GM12878 (cell line): Measurements from ENCODE around the gene MTFR1L. TPM values are rescaled to one million over a fixed set of nuclear protein-coding genes. Genes with fewer than 3 reads are reported as not detected.

Experiments used
- ATAC-seq: fragments of 200-7000 bp; cut with Tn5 transposase; 3 replicates; pipeline ENCODE4 v1.9.1; 2020; ENCODE audit warnings: mild to moderate bottlenecking, moderate library complexity
- BruUV-seq: library from RNA; stranded (reverse); fragments of 400-500 nt; replicated peaks from 2 replicates; lab custom pipeline; 2021; lab: Mats Ljungman, UMichigan
- CTCF ChIA-PET: fragments of 300-600 bp; sonication (Branson Sonifier 250); formaldehyde crosslinking; extraction: SDS; loops from one replicate; lab custom pipeline; 2021; ENCODE audit warnings: inconsistent platforms; lab: Yijun Ruan, JAX
- POLR2A ChIA-PET: fragments of 350-600 bp; formaldehyde crosslinking; extraction: SDS; loops from one replicate; lab custom pipeline; 2021; ENCODE audit warnings: inconsistent platforms; lab: Charles Lee
- RAD21 ChIA-PET: fragments of 300-600 bp; sonication (Branson Sonifier 250); formaldehyde crosslinking; loops from one replicate; lab custom pipeline; 2023; ENCODE audit warnings: antibody characterized with exemption; ENCODE audit not compliant: unreplicated experiment; lab: Charles Lee
- SMC1A ChIA-PET: fragments of 300-600 bp; sonication (Branson Sonifier 250); formaldehyde crosslinking; loops from one replicate; lab custom pipeline; 2023; ENCODE audit not compliant: unreplicated experiment, uncharacterized antibody; lab: Charles Lee
- DNase-seq: peaks from one replicate; pipeline ENCODE4 v3.0.0-alpha.2; 2011; ENCODE audit warnings: low read depth, low spot score
- FAIRE-seq: peaks from 3 replicates; lab custom pipeline; 2011; peaks lifted over from hg19 to GRCh38; lab: Jason Lieb, UNC
- H2AFZ ChIP-seq: 2 replicates; pipeline ENCODE4 v1.6.0; 2011; ENCODE audit warnings: low read depth, low read length, control low read depth; ENCODE audit not compliant: control insufficient read depth
- H3K27ac ChIP-seq: 2 replicates; pipeline ENCODE4 v1.5.1; 2011; ENCODE audit warnings: control low read depth; ENCODE audit not compliant: control insufficient read depth, insufficient read depth
- H3K27me3 ChIP-seq, 2 experiments: replicated peaks in 1 of 2; 2 replicates each; pipeline versions ENCODE4 v1.6.0 to v1.6.1; 2011; ENCODE audit warnings: low read length in 1 of 2; ENCODE audit not compliant: control insufficient read depth in 2 of 2, insufficient read depth in 2 of 2
- H3K36me3 ChIP-seq, 2 experiments: 2 replicates each; pipeline ENCODE4 v1.5.1; 2011; ENCODE audit warnings: low read length in 1 of 2; ENCODE audit not compliant: control insufficient read depth in 2 of 2, insufficient read depth in 2 of 2
- H3K4me1 ChIP-seq: 2 replicates; pipeline ENCODE4 v1.6.1; 2011; ENCODE audit warnings: mild to moderate bottlenecking, low read length, moderate library complexity, mixed read lengths; ENCODE audit not compliant: control insufficient read depth, insufficient read depth
- H3K4me2 ChIP-seq: 2 replicates; pipeline ENCODE4 v1.6.0; 2011; ENCODE audit warnings: control low read depth; ENCODE audit not compliant: control insufficient read depth, insufficient read depth
- H3K4me3 ChIP-seq: fragments of 200-600 bp; sonication (generic); 2 replicates; pipeline ENCODE4 v1.5.1; 2016
- H3K79me2 ChIP-seq: 2 replicates; pipeline ENCODE4 v1.6.0; 2011; ENCODE audit warnings: low read length; ENCODE audit not compliant: control insufficient read depth, insufficient read depth
- H3K9ac ChIP-seq: 2 replicates; pipeline ENCODE4 v1.8.0; 2011; ENCODE audit warnings: low read length, control low read depth, mixed read lengths; ENCODE audit not compliant: control insufficient read depth, insufficient read depth
- H3K9me3 ChIP-seq: replicated peaks from 3 replicates; pipeline ENCODE4 v1.5.1; 2011; ENCODE audit warnings: mild to moderate bottlenecking, low read length; ENCODE audit not compliant: control insufficient read depth, insufficient read depth
- H4K20me1 ChIP-seq: 2 replicates; pipeline ENCODE4 v1.6.0; 2011; ENCODE audit not compliant: control insufficient read depth, insufficient read depth
- CBFB ChIP-seq: IDR thresholded peaks from 2 replicates; pipeline ENCODE4 v1.6.1; 2016; ENCODE audit warnings: antibody characterized with exemption, low read depth
- ETV6 ChIP-seq, 2 experiments: fragments of 450-650 bp in 1 of 2; IDR thresholded peaks in 1 of 2; conservative IDR thresholded peaks in 1 of 2; 2 replicates each; pipeline ENCODE4 v1.6.1; 2014; ENCODE audit warnings: antibody characterized with exemption in 1 of 2, borderline replicate concordance in 1 of 2, low read depth in 1 of 2, mild to moderate bottlenecking in 1 of 2, moderate library complexity in 1 of 2
- HDAC2 ChIP-seq: fragments of 200-600 bp; sonication (generic); IDR thresholded peaks from 2 replicates; pipeline ENCODE4 v1.6.1; 2017
- SIX5 ChIP-seq: IDR thresholded peaks from 2 replicates; pipeline ENCODE4 v1.6.1; 2011; ENCODE audit warnings: mild to moderate bottlenecking, low read depth, low read length, moderate library complexity; ENCODE audit not compliant: severe bottlenecking
- ZNF274 ChIP-seq: IDR thresholded peaks from one replicate; pipeline ENCODE4 v1.8.0; 2011; ENCODE audit not compliant: insufficient read length, insufficient read depth
- ZSCAN29 ChIP-seq: fragments of 450-650 bp; IDR thresholded peaks from 2 replicates; pipeline ENCODE4 v1.6.1; 2017; ENCODE audit warnings: mild to moderate bottlenecking, moderate library complexity
- WGBS: methylation state at CpG from one replicate; pipeline ENCODE4 v1.1.6; 2016; ENCODE audit warnings: low lambda C conversion rate; ENCODE audit not compliant: insufficient replicate concordance, insufficient coverage; ENCODE audit errors: missing lambda C conversion rate; 5-methylcytosine and 5-hydroxymethylcytosine counted together
- in situ Hi-C: fragments of 300-500 bp; cut with MboI; formaldehyde crosslinking; loops from 9 replicates; pipeline ENCODE4 v1.14.3; 2018; ENCODE audit warnings: mixed read lengths
- intact Hi-C: fragments of 100-400 bp; cut with micrococcal nuclease; formaldehyde crosslinking; loops from one replicate; pipeline ENCODE4 v1.14.2; 2022; ENCODE audit not compliant: unreplicated experiment
- polyA plus RNA-seq, 11 experiments: library from polyadenylated mRNA; depleted of rRNA in 4 of 11; unstranded in 6 of 11; stranded (reverse) in 5 of 11; fragments of >200 nt; fragmentation: Nextera tagmentation in 4 of 11; fragmentation: Illumina TruSeq in 1 of 11; extraction: Ambion mirVana in 4 of 11; extraction: Trizol in 1 of 11; gene quantifications; 1 replicate in 1 of 11; 2 replicates in 10 of 11; pipeline versions ENCODE4 v1.2.1 to v1.2.3, GENCODE V29; 2011 to 2016; ENCODE audit warnings: inconsistent platforms in 2 of 11, missing spikeins in 2 of 11, low read depth in 1 of 11
- small RNA-seq: library from RNA; depleted of rRNA; stranded (forward); fragments of <200 nt; gene quantifications from one replicate; pipeline ENCODE3, GENCODE V24; 2014
- total RNA-seq, 4 experiments: library from RNA; depleted of rRNA in 3 of 4; stranded (reverse); fragments of >200 nt in 3 of 4; fragmentation: Illumina TruSeq in 1 of 4; extraction: Trizol in 1 of 4; gene quantifications; 2 replicates each; pipeline versions ENCODE4 v1.2.1 to v1.2.3, GENCODE V29; 2013 to 2021
- TF ChIP-seq, protein P1 (sequence below): fragments of 450-650 bp; IDR thresholded peaks from 2 replicates; pipeline ENCODE4 v1.6.1; 2017; ENCODE audit warnings: borderline replicate concordance

Gene MTFR1L
- total and polyA plus RNA-seq, 10 of the 15 experiments (the other 5 are each of a cell fraction or from before 2014, with no cell fraction given): 16.9 to 44.2 (median 30.3) TPM

DNA sequence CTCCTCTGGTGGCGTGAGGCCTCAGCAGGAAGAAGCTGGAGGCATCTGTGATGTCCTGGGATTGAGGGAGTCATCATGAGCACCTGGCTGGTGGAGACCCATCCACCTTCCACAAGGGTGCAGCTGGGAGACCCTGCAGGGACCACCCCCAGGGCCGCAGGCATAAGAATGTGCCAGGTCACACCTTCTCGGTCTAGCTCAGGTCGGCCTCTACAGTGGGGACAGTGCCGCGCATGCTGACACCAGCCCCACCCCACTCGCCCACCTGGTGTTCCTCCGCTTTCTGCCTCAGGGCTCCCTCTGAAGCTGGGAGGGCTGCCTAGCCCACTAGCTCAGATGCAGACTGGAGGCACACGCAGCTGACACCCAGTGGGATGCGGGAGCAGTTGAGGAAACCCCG, 61.5 kb downstream of the MTFR1L start:
- no TSS peak for BruUV-seq
- in situ Hi-C loops: no loop called here
- ChIA-PET SMC1A (interaction anchor here (0.6 to 1.4 kb wide), 2 partner anchors 15 to 37 kb away, joined by 4 to 5 read pairs; no protein-coding TSS in a partner anchor), RAD21 (no interaction called here), CTCF (interaction anchor here (1.0 kb wide), 1 partner anchor 130 kb away, joined by 3 read pairs; no protein-coding TSS in a partner anchor), POLR2A (no interaction called here)
- no peaks in the 10 kb centered on the region for H3K36me3 ChIP-seq
- H4K20me1 ChIP-seq: no peaks in the 10 kb centered on the region
- no peaks in the 10 kb centered on the region for H3K79me2 ChIP-seq
- no peak for ATAC-seq
- TF ChIP-seq SIX5: no peak
- no peak for TF ChIP-seq ETV6 (conservative IDR thresholded peaks at IDR 0.05 in 1 of 2, IDR thresholded peaks at IDR 0.05 in 1 of 2; ENCODE audit: borderline replicate concordance in 1 of 2, low read depth in 1 of 2)
- TF ChIP-seq ZSCAN29: no peak
- no peak for TF ChIP-seq HDAC2
- TF ChIP-seq, protein P1, sequence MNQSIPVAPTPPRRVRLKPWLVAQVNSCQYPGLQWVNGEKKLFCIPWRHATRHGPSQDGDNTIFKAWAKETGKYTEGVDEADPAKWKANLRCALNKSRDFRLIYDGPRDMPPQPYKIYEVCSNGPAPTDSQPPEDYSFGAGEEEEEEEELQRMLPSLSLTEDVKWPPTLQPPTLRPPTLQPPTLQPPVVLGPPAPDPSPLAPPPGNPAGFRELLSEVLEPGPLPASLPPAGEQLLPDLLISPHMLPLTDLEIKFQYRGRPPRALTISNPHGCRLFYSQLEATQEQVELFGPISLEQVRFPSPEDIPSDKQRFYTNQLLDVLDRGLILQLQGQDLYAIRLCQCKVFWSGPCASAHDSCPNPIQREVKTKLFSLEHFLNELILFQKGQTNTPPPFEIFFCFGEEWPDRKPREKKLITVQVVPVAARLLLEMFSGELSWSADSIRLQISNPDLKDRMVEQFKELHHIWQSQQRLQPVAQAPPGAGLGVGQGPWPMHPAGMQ: no peak
- TF ChIP-seq CBFB: no peak
- TF ChIP-seq ZNF274: no peak
- no peak overlapping the region for H3K4me3 ChIP-seq
- H2AFZ ChIP-seq: no peak overlapping the region
- no peak overlapping the region for H3K27ac ChIP-seq
- H3K9me3 ChIP-seq: no peaks in the 10 kb centered on the region
- intact Hi-C loops: no loop called here
- WGBS: 69% methylated on average over 10 of the region's 11 CpGs
- no peak overlapping the region for H3K9ac ChIP-seq
- H3K4me2 ChIP-seq: no peak overlapping the region
- DNase-seq: no peak
- no peaks in the 10 kb centered on the region; a peak in 1 of 4 replicates for H3K27me3 ChIP-seq
- no peak for FAIRE-seq
- no peaks in the 10 kb centered on the region for H3K4me1 ChIP-seq

Small RNA genes lying within 50 kb of the gene (small RNA-seq; reads per million reads assigned to genes)
- gene RF00019: not detected

Other genes with a start within 250 kb of the MTFR1L start
Only the 7 nearest of the 9 such genes appear.
- gene MAN1C1, start 203.2 kb upstream of the MTFR1L start, total RNA-seq (2014; rRNA removed): 0.23 TPM in 1 of 2 replicates, not detected in the other
- 0.09 and 0.22 TPM in 2 replicates for gene MAN1C1, start 203.2 kb upstream of the MTFR1L start, total RNA-seq (2014; rRNA removed; fragmentation: Illumina TruSeq; extraction: Trizol)
- gene MAN1C1, start 203.2 kb upstream of the MTFR1L start, total RNA-seq (2021): 0.19 and 0.21 TPM in 2 replicates
- gene MAN1C1, start 203.2 kb upstream of the MTFR1L start, polyA plus RNA-seq (2011; rRNA removed): 0.35 and 0.38 TPM in 2 replicates
- gene MAN1C1, start 203.2 kb upstream of the MTFR1L start, polyA plus RNA-seq (2014; fragmentation: Illumina TruSeq; extraction: Trizol): 0.12 TPM in 1 of 2 replicates, not detected in the other
- gene MAN1C1, start 203.2 kb upstream of the MTFR1L start, polyA plus RNA-seq (2014; fragmentation: Nextera tagmentation; extraction: Ambion mirVana): not detected
- 0.18 and 0.56 TPM in 2 replicates for gene MAN1C1, start 203.2 kb upstream of the MTFR1L start, polyA plus RNA-seq (2014; rRNA removed)
- gene MAN1C1, start 203.2 kb upstream of the MTFR1L start, polyA plus RNA-seq (2016; fragmentation: Nextera tagmentation; extraction: Ambion mirVana): under 1 TPM in 1 of 2 experiments, not detected in 1; 0.15 TPM
- 0.85 and 0.87 TPM in 2 replicates for gene SELENON, start 19.8 kb upstream of the MTFR1L start, total RNA-seq (2014; rRNA removed)
- 0.88 and 1.0 TPM in 2 replicates for gene SELENON, start 19.8 kb upstream of the MTFR1L start, total RNA-seq (2014; rRNA removed; fragmentation: Illumina TruSeq; extraction: Trizol)
- gene SELENON, start 19.8 kb upstream of the MTFR1L start, total RNA-seq (2021): 4.1 and 5.1 TPM in 2 replicates
- gene SELENON, start 19.8 kb upstream of the MTFR1L start, polyA plus RNA-seq (2011; rRNA removed): 0.59 and 0.75 TPM in 2 replicates
- gene SELENON, start 19.8 kb upstream of the MTFR1L start, polyA plus RNA-seq (2014; fragmentation: Illumina TruSeq; extraction: Trizol): 2.1 and 3.1 TPM in 2 replicates
- under 1 TPM; 0.07 to 0.18 TPM for gene SELENON, start 19.8 kb upstream of the MTFR1L start, polyA plus RNA-seq (2014; fragmentation: Nextera tagmentation; extraction: Ambion mirVana)
- 1.8 and 2.1 TPM in 2 replicates for gene SELENON, start 19.8 kb upstream of the MTFR1L start, polyA plus RNA-seq (2014; rRNA removed)
- under 1 TPM; 0.10 to 0.12 TPM for gene SELENON, start 19.8 kb upstream of the MTFR1L start, polyA plus RNA-seq (2016; fragmentation: Nextera tagmentation; extraction: Ambion mirVana)
- gene AUNIP, start 39.5 kb downstream of the MTFR1L start, total RNA-seq (2014; rRNA removed): 19.3 and 23.3 TPM in 2 replicates
- 17.9 and 18.8 TPM in 2 replicates for gene AUNIP, start 39.5 kb downstream of the MTFR1L start, total RNA-seq (2014; rRNA removed; fragmentation: Illumina TruSeq; extraction: Trizol)
- 11.1 and 11.3 TPM in 2 replicates for gene AUNIP, start 39.5 kb downstream of the MTFR1L start, total RNA-seq (2021)
- 13.1 and 14.1 TPM in 2 replicates for gene AUNIP, start 39.5 kb downstream of the MTFR1L start, polyA plus RNA-seq (2011; rRNA removed)
- 19.3 and 20.1 TPM in 2 replicates for gene AUNIP, start 39.5 kb downstream of the MTFR1L start, polyA plus RNA-seq (2014; fragmentation: Illumina TruSeq; extraction: Trizol)
- gene AUNIP, start 39.5 kb downstream of the MTFR1L start, polyA plus RNA-seq (2014; fragmentation: Nextera tagmentation; extraction: Ambion mirVana): 1 to 10 TPM; 3.9 to 6.9 TPM
- gene AUNIP, start 39.5 kb downstream of the MTFR1L start, polyA plus RNA-seq (2014; rRNA removed): 14.6 and 20.0 TPM in 2 replicates
- 10 to 100 TPM; 10.0 to 12.4 TPM for gene AUNIP, start 39.5 kb downstream of the MTFR1L start, polyA plus RNA-seq (2016; fragmentation: Nextera tagmentation; extraction: Ambion mirVana)
- 6.7 and 7.0 TPM in 2 replicates for gene PAQR7, start 55.8 kb downstream of the MTFR1L start, total RNA-seq (2014; rRNA removed)
- 5.3 and 5.7 TPM in 2 replicates for gene PAQR7, start 55.8 kb downstream of the MTFR1L start, total RNA-seq (2014; rRNA removed; fragmentation: Illumina TruSeq; extraction: Trizol)
- gene PAQR7, start 55.8 kb downstream of the MTFR1L start, total RNA-seq (2021): 8.1 and 8.8 TPM in 2 replicates
- gene PAQR7, start 55.8 kb downstream of the MTFR1L start, polyA plus RNA-seq (2011; rRNA removed): 4.0 and 6.3 TPM in 2 replicates
- gene PAQR7, start 55.8 kb downstream of the MTFR1L start, polyA plus RNA-seq (2014; fragmentation: Illumina TruSeq; extraction: Trizol): 2.9 and 4.6 TPM in 2 replicates
- gene PAQR7, start 55.8 kb downstream of the MTFR1L start, polyA plus RNA-seq (2014; fragmentation: Nextera tagmentation; extraction: Ambion mirVana): 1 to 10 TPM; 1.1 to 2.5 TPM
- 5.3 and 6.1 TPM in 2 replicates for gene PAQR7, start 55.8 kb downstream of the MTFR1L start, polyA plus RNA-seq (2014; rRNA removed)
- gene PAQR7, start 55.8 kb downstream of the MTFR1L start, polyA plus RNA-seq (2016; fragmentation: Nextera tagmentation; extraction: Ambion mirVana): 1 to 10 TPM; 1.9 to 2.9 TPM
- gene STMN1, start 86.5 kb downstream of the MTFR1L start, total RNA-seq (2014; rRNA removed): 314 and 374 TPM in 2 replicates
- 248 and 281 TPM in 2 replicates for gene STMN1, start 86.5 kb downstream of the MTFR1L start, total RNA-seq (2014; rRNA removed; fragmentation: Illumina TruSeq; extraction: Trizol)
- 342 and 364 TPM in 2 replicates for gene STMN1, start 86.5 kb downstream of the MTFR1L start, total RNA-seq (2021)
- gene STMN1, start 86.5 kb downstream of the MTFR1L start, polyA plus RNA-seq (2011; rRNA removed): 233 and 239 TPM in 2 replicates
- 864 and 1,025 TPM in 2 replicates for gene STMN1, start 86.5 kb downstream of the MTFR1L start, polyA plus RNA-seq (2014; fragmentation: Illumina TruSeq; extraction: Trizol)
- 1,000 to 10,000 TPM; 1,263 to 1,272 TPM for gene STMN1, start 86.5 kb downstream of the MTFR1L start, polyA plus RNA-seq (2014; fragmentation: Nextera tagmentation; extraction: Ambion mirVana)
- gene STMN1, start 86.5 kb downstream of the MTFR1L start, polyA plus RNA-seq (2014; rRNA removed): 220 and 240 TPM in 2 replicates
- gene STMN1, start 86.5 kb downstream of the MTFR1L start, polyA plus RNA-seq (2016; fragmentation: Nextera tagmentation; extraction: Ambion mirVana): 100 to 1,000 TPM; 916 to 930 TPM
- gene PAFAH2, start 178.1 kb downstream of the MTFR1L start, total RNA-seq (2014; rRNA removed): 4.9 and 5.2 TPM in 2 replicates
- gene PAFAH2, start 178.1 kb downstream of the MTFR1L start, total RNA-seq (2014; rRNA removed; fragmentation: Illumina TruSeq; extraction: Trizol): 5.9 and 6.8 TPM in 2 replicates
- gene PAFAH2, start 178.1 kb downstream of the MTFR1L start, total RNA-seq (2021): 5.0 and 6.6 TPM in 2 replicates
- gene PAFAH2, start 178.1 kb downstream of the MTFR1L start, polyA plus RNA-seq (2011; rRNA removed): 9.5 and 9.6 TPM in 2 replicates
- gene PAFAH2, start 178.1 kb downstream of the MTFR1L start, polyA plus RNA-seq (2014; fragmentation: Illumina TruSeq; extraction: Trizol): 5.3 and 6.5 TPM in 2 replicates
- 1 to 10 TPM; 3.0 to 4.0 TPM for gene PAFAH2, start 178.1 kb downstream of the MTFR1L start, polyA plus RNA-seq (2014; fragmentation: Nextera tagmentation; extraction: Ambion mirVana)
- 6.9 and 7.0 TPM in 2 replicates for gene PAFAH2, start 178.1 kb downstream of the MTFR1L start, polyA plus RNA-seq (2014; rRNA removed)
- 1 to 10 TPM; 6.5 to 7.7 TPM for gene PAFAH2, start 178.1 kb downstream of the MTFR1L start, polyA plus RNA-seq (2016; fragmentation: Nextera tagmentation; extraction: Ambion mirVana)
- gene EXTL1, start 201.8 kb downstream of the MTFR1L start, total RNA-seq (2014; rRNA removed): not detected in 2 replicates
- gene EXTL1, start 201.8 kb downstream of the MTFR1L start, total RNA-seq (2014; rRNA removed; fragmentation: Illumina TruSeq; extraction: Trizol): not detected in 2 replicates
- gene EXTL1, start 201.8 kb downstream of the MTFR1L start, total RNA-seq (2021): not detected in 2 replicates
- gene EXTL1, start 201.8 kb downstream of the MTFR1L start, polyA plus RNA-seq (2011; rRNA removed): not detected in 2 replicates
- not detected in 2 replicates for gene EXTL1, start 201.8 kb downstream of the MTFR1L start, polyA plus RNA-seq (2014; fragmentation: Illumina TruSeq; extraction: Trizol)
- not detected for gene EXTL1, start 201.8 kb downstream of the MTFR1L start, polyA plus RNA-seq (2014; fragmentation: Nextera tagmentation; extraction: Ambion mirVana)
- gene EXTL1, start 201.8 kb downstream of the MTFR1L start, polyA plus RNA-seq (2014; rRNA removed): not detected in 2 replicates
- gene EXTL1, start 201.8 kb downstream of the MTFR1L start, polyA plus RNA-seq (2016; fragmentation: Nextera tagmentation; extraction: Ambion mirVana): not detected